ENCODE results near the gene LIN9.

GRCh38 chr1:226187380-226187779, 121.6 kb downstream of the LIN9 start:
- TF ChIP-seq CTCF (IDR thresholded peaks at IDR 0.05): no peak
- TF ChIP-seq EP300 (IDR thresholded peaks at IDR 0.05; ENCODE audit: low read depth): no peak
